Fibroblast of pulmonary artery (primary cell): ENCODE results near the gene GRM6.
A peak's percentile ranks its signal among the peaks of the same experiment; 100 is the strongest.

Experiments used
- DNase-seq: peaks from one replicate; pipeline ENCODE4 v3.0.0-alpha.2; 2010; ENCODE audit warnings: low read depth
- H3K4me3 ChIP-seq: replicated peaks from 2 replicates; pipeline ENCODE4 v1.5.1; 2011; ENCODE audit warnings: low read depth, mild to moderate bottlenecking, control low read depth, low read length, moderate library complexity
- CTCF ChIP-seq: IDR thresholded peaks from 2 replicates; pipeline ENCODE4 v1.5.1; 2011; ENCODE audit warnings: mild to moderate bottlenecking, control low read depth, low read length, inconsistent platforms; ENCODE audit errors: missing control alignments

GRM6 gene

GRCh38 chr5:178983728-178984127 lies 11.4 kb downstream of the GRM6 start:
- H3K4me3 ChIP-seq = no peak overlapping the region
- DNase-seq = no peak
- TF ChIP-seq CTCF = no peak

GRCh38 chr5:178982941-178983340 lies 12.2 kb downstream of the GRM6 start:
- no peak for TF ChIP-seq CTCF
- no peak for DNase-seq
- no peak overlapping the region for H3K4me3 ChIP-seq

GRCh38 chr5:178981381-178981780 lies 13.7 kb downstream of the GRM6 start:
- DNase-seq = no peak
- H3K4me3 ChIP-seq = no peak overlapping the region
- no peak for TF ChIP-seq CTCF

GRCh38 chr5:178965465-178966055 lies 29.6 kb downstream of the GRM6 start:
- TF ChIP-seq CTCF = no peak
- DNase-seq = no peak
- no peak overlapping the region for H3K4me3 ChIP-seq

- no peak for DNase-seq
- no peak for TF ChIP-seq CTCF
- H3K4me3 ChIP-seq = peak overlapping the region; percentile 65
Measured at GRCh38 chr5:178941361-178941760, 53.8 kb downstream of the GRM6 start.

GRCh38 chr5:178940569-178941360 lies 54.4 kb downstream of the GRM6 start, which contains the start of gene ZNF454:
TSS of gene ZNF454 (plus strand) at chr5:178941198. CDS start at chr5:178942792, 1,594 bp downstream.
- peak; percentile 95 for DNase-seq
- peak within 1 kb of the TSS; percentile 65 for H3K4me3 ChIP-seq
- no peak for TF ChIP-seq CTCF
